Activated naive CD4-positive, alpha-beta T cell (primary cell): ENCODE measurements around the gene SSR3.
"Not testable (repeated sequence)": the region's sequence is repeated elsewhere in the genome, so short reads cannot be mapped to it uniquely, and the experiment has no call there.

ENCODE experiments used
- DNase-seq, 4 experiments: peaks; one replicate each; lab custom pipeline; 2025; lab: John Stamatoyannopoulos, UW

The SSR3 gene

GRCh38 chr3:156576051-156576450 lies 21.1 kb upstream of the SSR3 start:
- no peak for DNase-seq

GRCh38 chr3:156575641-156576040 lies 20.7 kb upstream of the SSR3 start:
- DNase-seq: no peak

- DNase-seq: not testable (repeated sequence)
Measured at GRCh38 chr3:156569881-156570280, 15.0 kb upstream of the SSR3 start.

GRCh38 chr3:156569016-156569415 lies 14.1 kb upstream of the SSR3 start:
- not testable (repeated sequence) for DNase-seq

DNA sequence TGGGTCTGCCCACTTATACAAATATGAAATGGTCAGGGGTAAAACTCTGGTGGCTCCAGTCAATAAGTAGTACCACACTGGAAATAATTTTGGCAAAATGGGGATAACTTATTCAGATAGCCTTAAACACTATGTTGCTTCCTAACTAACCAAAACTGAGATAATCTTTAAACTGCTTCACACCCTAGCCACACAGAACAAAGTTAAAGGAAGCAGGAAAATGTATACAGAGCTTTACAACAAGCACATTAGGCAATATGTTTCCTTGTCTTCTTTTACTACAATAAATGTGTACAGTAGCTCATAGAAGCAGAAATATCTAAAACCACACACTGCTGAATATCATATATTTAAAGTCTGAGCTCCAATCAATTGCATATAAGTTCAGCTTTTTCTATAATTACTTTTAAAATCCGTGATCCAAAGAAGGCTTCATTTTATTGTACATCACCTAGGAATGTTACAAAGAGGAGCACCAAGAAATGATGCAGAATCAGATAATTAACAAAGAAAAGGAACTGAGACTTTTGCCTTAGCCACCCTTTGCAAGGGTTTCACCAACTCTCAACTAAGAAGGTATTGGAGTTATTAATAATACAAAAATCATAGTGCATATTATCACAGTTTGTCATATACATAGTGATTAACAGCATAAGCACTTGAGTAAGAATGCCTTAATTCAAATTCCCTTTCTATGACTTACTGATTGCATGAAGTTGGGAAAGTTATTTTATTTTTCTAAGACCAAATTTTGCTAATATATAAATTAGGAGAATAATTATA lies 9.2 kb upstream of the SSR3 start:
- no peak for DNase-seq

GRCh38 chr3:156562486-156562885 lies 7.6 kb upstream of the SSR3 start:
- not testable (repeated sequence) for DNase-seq

- no peak for DNase-seq
Measured at GRCh38 chr3:156561533-156561932, 6.6 kb upstream of the SSR3 start.

DNA sequence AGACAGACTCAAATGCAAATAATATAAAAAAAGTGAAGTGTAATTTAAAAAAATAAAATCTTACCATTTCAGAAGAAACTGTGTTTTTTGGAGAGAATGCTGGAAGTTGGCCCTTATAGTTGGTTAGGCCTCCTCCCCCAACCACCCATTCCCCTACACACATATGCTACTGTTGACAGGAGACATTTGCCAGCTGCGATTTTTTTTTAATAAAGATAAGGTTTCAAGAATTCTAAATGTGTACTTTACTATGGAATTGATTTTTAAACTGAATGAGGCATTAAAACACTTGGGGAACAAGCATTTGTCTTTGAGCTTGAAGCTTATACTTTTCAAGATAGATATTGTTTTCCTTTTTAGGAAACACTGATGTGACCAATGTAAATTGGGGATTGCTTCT lies 4.4 kb upstream of the SSR3 start:
- no peak for DNase-seq

- DNase-seq: no peak
Measured at GRCh38 chr3:156558389-156558788, 3.5 kb upstream of the SSR3 start.

DNA sequence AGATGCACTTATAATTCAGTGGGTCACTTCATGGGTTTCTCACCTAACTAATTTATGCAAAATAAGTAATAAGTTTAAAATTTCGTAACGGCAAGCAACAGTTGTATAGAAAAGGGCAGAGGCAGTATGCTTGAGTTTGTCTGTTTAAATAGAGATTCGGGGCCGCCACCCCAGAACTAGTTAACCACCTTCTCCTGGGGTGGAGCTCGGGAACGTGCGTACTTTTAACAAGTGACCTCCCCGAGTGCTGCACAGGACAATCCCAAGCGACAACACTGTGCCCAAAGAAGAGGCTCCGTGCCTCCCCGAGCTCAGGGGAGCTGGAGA lies 439 bp downstream of the SSR3 start:
- DNase-seq: no peak

- DNase-seq: no peak
Measured at GRCh38 chr3:156553705-156554356, 1.1 kb downstream of the SSR3 start.

GRCh38 chr3:156552973-156553372 lies 1.9 kb downstream of the SSR3 start:
- no peak for DNase-seq

GRCh38 chr3:156551746-156552145 lies 3.2 kb downstream of the SSR3 start:
- DNase-seq: no peak

- DNase-seq: no peak
Measured at GRCh38 chr3:156551261-156551660, 3.7 kb downstream of the SSR3 start.

DNA sequence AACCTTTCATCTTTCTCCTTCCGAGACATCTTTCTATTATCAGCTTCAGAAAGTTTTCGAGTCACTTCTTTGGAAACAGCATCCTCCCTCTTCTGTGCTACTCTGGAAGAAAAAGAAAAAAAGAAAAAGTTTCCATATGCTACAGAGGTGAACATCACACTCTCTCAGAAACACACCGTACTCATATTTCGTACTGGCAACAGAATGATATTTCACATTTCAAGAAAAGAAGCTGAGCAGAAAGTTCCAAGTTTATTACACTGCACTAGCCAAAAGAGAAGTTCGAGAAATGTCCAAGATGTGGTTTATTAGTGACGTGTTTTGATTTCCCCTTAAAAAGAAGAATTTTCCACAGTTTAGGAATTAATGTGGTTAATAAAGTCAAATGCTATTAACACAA lies 6.0 kb downstream of the SSR3 start:
- no peak for DNase-seq

- DNase-seq: no peak
Measured at GRCh38 chr3:156548041-156548687, 6.8 kb downstream of the SSR3 start.

DNA sequence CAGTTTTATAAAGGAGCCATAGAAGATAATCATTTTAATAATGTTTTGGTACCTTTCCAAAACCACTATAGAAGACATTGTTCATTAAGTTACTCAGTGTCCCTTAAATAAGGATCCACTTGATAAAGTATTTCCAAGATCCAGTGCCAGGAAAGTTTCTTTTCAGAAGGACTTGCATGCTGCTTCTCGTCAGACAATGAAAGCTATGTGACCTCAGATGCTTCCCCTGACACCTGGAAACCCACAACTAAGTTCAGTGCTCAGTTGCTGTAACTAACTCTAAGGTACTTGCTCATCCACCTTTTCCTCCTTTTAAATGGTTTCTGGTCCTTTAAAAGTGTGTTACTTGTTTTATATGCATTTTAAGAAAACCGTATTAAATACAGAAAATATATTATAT lies 7.3 kb downstream of the SSR3 start:
- DNase-seq: no peak

GRCh38 chr3:156543043-156543555 lies 11.8 kb downstream of the SSR3 start:
- no peak for DNase-seq

DNA sequence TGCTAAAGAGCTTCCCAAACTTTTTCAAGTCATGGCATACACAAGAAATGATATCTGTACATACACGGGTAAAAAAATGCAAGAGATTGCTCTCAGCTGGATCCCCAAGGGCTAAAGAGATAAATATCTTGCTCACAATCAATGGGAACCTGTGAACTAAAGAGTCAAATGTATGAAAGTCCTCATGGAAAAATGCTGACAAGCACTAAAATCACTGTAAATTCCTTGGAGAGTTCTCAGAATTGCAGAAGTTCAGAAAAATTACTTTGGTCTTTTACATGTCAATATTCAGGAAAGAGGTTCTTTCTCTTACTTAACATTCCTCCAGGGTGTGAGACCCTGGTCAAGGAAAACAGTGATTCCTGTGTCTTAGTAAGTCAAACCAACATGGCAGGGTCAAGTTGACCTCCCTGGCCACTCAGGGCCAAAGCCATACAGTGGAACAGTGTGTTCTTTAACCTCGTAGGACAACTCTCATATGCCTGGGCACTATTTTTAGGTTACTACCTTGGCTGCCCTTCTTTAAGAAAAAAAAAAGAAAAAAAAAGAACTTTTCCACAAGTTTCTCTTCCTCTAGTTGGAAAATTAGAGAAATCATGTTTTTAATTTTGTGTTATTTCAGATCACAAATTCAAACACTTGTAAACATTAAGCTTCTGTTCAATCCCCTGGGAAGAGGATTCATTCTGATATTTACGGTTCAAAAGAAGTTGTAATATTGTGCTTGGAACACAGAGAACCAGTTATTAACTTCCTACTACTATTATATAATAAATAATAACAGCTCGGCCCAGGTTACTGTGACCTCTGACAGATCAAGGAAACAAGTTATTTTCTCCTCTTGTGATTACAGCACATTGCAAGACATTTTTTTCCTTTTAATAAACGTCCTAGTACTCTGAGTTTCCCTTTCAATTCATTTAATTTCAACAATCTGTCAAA lies 12.5 kb downstream of the SSR3 start:
- DNase-seq: no peak

DNA sequence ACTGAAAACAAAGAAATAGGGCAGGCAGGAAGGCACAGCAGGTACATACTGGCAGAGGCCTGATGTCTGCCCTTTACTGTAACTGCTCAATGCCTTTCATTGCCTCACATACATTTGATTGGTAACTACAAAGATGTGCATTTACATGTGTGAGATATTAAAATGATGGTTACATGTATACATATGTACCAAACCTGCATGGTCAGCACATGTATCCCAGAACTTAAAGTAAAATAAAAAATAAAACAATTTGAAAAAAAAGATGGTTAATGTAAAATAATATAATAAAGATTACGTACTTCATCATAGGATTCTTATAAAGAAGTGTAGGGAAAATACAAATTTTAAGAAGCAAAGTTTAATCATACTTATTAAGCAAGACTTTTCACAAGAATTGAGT lies 15.1 kb downstream of the SSR3 start:
- no peak for DNase-seq

DNA sequence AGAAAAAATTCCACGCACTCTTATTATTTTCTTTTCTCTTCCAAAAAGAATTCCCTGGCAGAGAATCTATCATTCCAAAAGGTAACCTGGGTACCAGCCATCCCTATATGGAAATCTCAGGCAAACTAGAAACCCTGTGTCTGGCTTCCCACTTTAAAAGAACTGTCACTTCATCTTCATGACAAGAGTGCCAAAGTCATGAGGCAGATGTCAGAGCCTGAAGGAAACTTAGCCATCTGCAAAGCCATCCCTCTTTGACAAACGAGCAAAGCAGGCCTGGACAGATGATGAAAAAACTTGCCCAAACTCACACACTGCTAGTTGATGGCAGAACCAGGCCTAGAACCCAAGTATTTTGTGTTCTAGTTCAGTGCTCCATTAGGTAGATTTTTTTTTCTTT lies 15.9 kb downstream of the SSR3 start:
- no peak for DNase-seq
